ENCODE data around the gene GOT1.

- TF ChIP-seq, protein P1, sequence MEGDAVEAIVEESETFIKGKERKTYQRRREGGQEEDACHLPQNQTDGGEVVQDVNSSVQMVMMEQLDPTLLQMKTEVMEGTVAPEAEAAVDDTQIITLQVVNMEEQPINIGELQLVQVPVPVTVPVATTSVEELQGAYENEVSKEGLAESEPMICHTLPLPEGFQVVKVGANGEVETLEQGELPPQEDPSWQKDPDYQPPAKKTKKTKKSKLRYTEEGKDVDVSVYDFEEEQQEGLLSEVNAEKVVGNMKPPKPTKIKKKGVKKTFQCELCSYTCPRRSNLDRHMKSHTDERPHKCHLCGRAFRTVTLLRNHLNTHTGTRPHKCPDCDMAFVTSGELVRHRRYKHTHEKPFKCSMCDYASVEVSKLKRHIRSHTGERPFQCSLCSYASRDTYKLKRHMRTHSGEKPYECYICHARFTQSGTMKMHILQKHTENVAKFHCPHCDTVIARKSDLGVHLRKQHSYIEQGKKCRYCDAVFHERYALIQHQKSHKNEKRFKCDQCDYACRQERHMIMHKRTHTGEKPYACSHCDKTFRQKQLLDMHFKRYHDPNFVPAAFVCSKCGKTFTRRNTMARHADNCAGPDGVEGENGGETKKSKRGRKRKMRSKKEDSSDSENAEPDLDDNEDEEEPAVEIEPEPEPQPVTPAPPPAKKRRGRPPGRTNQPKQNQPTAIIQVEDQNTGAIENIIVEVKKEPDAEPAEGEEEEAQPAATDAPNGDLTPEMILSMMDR (IDR thresholded peaks at IDR 0.05): no peak
- TF ChIP-seq POLR2A (IDR thresholded peaks at IDR 0.05): peak in 1 of 2 donors; percentile 54
These were observed at the start of gene GOT1 for GRCh38 chr10:99430451-99431189.

Measured in vagina (tissue), 2 donors.